ENCODE measurements around the gene JAKMIP2.

DNA sequence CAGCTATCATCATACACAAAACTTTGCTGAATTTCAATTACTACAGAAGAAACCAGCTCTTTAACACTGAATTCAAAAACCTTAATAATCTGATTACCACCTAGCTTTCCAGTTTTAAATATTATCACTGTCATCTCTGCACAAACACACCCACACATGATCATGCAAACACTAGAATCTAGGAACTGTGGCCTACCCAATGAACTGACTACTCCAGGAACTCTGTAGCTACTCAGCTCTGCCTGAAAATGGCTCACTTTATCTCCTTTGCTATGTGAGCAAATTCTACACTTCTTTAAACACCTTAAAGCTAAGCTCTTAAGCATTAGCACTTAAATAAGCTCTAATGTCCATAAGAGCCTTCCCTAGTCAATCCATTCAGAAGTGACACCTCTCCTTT lies 149.4 kb downstream of the JAKMIP2 start:
- no peak for TF ChIP-seq CREB1 (IDR thresholded peaks at IDR 0.05; ENCODE audit: low read depth)
- TF ChIP-seq, protein P1, sequence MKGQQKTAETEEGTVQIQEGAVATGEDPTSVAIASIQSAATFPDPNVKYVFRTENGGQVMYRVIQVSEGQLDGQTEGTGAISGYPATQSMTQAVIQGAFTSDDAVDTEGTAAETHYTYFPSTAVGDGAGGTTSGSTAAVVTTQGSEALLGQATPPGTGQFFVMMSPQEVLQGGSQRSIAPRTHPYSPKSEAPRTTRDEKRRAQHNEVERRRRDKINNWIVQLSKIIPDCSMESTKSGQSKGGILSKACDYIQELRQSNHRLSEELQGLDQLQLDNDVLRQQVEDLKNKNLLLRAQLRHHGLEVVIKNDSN (IDR thresholded peaks at IDR 0.05): no peak
- TF ChIP-seq FOXM1 (IDR thresholded peaks at IDR 0.05; ENCODE audit: borderline replicate concordance, low read depth): no peak
- TF ChIP-seq CEBPB (IDR thresholded peaks at IDR 0.05): no peak
- no peak for TF ChIP-seq RAD21 (IDR thresholded peaks at IDR 0.05; ENCODE audit: low read depth)
- no peak for TF ChIP-seq TAF1 (IDR thresholded peaks at IDR 0.05; ENCODE audit: low read depth)
- no peak for TF ChIP-seq EP300 (IDR thresholded peaks at IDR 0.05; ENCODE audit: borderline replicate concordance)
- no peak for TF ChIP-seq MAX (IDR thresholded peaks at IDR 0.05)
- no peak for TF ChIP-seq NFIC (IDR thresholded peaks at IDR 0.05)

All from Ishikawa (cell line).